A549 treated with AZD2906 at 1 μM for 4 hours (cell line): ENCODE measurements around the gene ARID1A. TPM values are rescaled to one million over a fixed set of nuclear protein-coding genes. Genes with fewer than 3 reads are reported as not detected.

ENCODE experiments used
- total RNA-seq: library from RNA; stranded (reverse); fragments of 200-300 nt; extraction: Qiagen RNA extraction; gene quantifications from 5 replicates; pipeline ENCODE4 v1.2.3, GENCODE V29; 2022

Gene ARID1A
- total RNA-seq, result 36.9 to 41.2 TPM (median 37.6 TPM) in 5 replicates

DNA sequence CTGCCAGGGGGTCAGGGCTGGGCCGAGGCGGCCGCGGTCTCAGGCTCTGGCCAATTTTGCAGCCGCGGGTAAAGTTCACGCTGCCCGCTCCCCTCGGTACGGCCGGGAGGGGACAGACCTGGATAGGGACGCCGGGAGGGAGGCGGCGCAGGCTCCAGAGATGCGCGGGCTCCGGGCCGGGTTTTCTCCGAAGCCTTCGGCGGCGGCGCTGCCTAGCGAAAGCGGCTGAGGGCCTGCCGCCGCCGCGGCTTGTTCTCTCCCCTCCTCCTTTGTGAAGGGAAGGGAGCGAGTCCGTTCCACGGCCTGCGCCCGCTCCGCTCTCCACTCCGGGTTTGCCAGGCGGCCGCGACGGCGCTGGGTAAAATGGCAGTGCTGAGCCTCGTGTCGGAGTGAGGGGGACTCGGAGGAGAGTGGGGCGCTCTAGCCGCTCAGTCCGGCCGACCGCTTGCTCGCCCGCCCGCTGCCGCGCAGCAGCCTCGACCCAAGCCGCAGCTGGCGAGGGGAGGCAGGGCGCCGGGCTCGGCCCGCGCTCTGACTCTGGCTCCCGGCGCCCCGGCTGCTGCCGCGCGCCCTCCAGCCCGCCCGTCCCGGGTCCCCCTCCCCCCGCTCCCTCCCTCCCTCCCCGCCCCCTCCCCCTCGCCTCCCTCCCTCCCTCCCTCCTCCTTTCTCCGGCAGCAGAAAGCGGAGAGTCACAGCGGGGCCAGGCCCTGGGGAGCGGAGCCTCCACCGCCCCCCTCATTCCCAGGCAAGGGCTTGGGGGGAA, at the start of gene ARID1A:
Gene ARID1A (plus strand): TSS at position 660 of the 763 bp plus-strand sequence. CDS start 389 bp downstream, outside the sequence.

GRCh38 chr1:26787706-26788514, 92.1 kb downstream of the ARID1A start, which contains the start of gene PIGV:
Gene PIGV, plus strand, starts transcription at chr1:26787950. Its CDS starts 2,866 bp downstream, at chr1:26790816.

GRCh38 chr1:26826261-26827105, 130.7 kb downstream of the ARID1A start, which contains the start of gene ZDHHC18:
Gene ZDHHC18, plus strand, starts transcription at chr1:26826688. Its CDS starts 117 bp downstream, at chr1:26826805.

Other genes starting within 250 kb of the ARID1A start
- gene HMGN2, start 223.6 kb upstream of the ARID1A start, total RNA-seq, result 315 to 393 TPM (median 327 TPM) in 5 replicates
- 13.9 to 17.0 TPM (median 16.5 TPM) in 5 replicates for gene RPS6KA1, start 166.3 kb upstream of the ARID1A start, total RNA-seq
- 5.9 to 7.2 TPM (median 6.6 TPM) in 5 replicates for gene PIGV, start 91.9 kb downstream of the ARID1A start, total RNA-seq
- 37.9 to 43.8 TPM (median 42.0 TPM) in 5 replicates for gene ZDHHC18, start 130.7 kb downstream of the ARID1A start, total RNA-seq
- 494 to 656 TPM (median 566 TPM) in 5 replicates for gene SFN, start 167.1 kb downstream of the ARID1A start, total RNA-seq
- gene GPN2, start 194.3 kb downstream of the ARID1A start, total RNA-seq, result 25.2 to 30.3 TPM (median 29.9 TPM) in 5 replicates
- gene GPATCH3, start 204.5 kb downstream of the ARID1A start, total RNA-seq, result 9.4 to 11.6 TPM (median 10.4 TPM) in 5 replicates
- gene NR0B2, start 218.0 kb downstream of the ARID1A start, total RNA-seq, result 0.05 to 0.10 TPM (median 0.10 TPM) in 3 of 5 replicates, not detected in the others
- gene NUDC, start 225.7 kb downstream of the ARID1A start, total RNA-seq, result 121 to 141 TPM (median 130 TPM) in 5 replicates